Hepatocyte (in vitro differentiated cells): ENCODE data around the gene CDC6.

ENCODE experiments used
- CTCF ChIP-seq: fragments of 200-600 bp; sonication (generic); IDR thresholded peaks from 2 replicates; pipeline ENCODE4 v1.5.1; 2016; ENCODE audit warnings: antibody characterized with exemption, mild to moderate bottlenecking; ENCODE audit not compliant: poor library complexity
- EZH2 ChIP-seq: fragments of 200-600 bp; sonication (generic); IDR thresholded peaks from 2 replicates; pipeline ENCODE4 v1.6.1; 2016; ENCODE audit warnings: antibody characterized with exemption, mild to moderate bottlenecking, borderline replicate concordance

- TF ChIP-seq CTCF (no peak), EZH2 (no peak)
Observed at GRCh38 chr17:40315678-40316570, 28.2 kb downstream of the CDC6 start.
